ENCODE data around the gene MVB12B.

- TF ChIP-seq, protein P1, sequence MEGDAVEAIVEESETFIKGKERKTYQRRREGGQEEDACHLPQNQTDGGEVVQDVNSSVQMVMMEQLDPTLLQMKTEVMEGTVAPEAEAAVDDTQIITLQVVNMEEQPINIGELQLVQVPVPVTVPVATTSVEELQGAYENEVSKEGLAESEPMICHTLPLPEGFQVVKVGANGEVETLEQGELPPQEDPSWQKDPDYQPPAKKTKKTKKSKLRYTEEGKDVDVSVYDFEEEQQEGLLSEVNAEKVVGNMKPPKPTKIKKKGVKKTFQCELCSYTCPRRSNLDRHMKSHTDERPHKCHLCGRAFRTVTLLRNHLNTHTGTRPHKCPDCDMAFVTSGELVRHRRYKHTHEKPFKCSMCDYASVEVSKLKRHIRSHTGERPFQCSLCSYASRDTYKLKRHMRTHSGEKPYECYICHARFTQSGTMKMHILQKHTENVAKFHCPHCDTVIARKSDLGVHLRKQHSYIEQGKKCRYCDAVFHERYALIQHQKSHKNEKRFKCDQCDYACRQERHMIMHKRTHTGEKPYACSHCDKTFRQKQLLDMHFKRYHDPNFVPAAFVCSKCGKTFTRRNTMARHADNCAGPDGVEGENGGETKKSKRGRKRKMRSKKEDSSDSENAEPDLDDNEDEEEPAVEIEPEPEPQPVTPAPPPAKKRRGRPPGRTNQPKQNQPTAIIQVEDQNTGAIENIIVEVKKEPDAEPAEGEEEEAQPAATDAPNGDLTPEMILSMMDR (IDR thresholded peaks at IDR 0.05): no peak
- TF ChIP-seq SIN3A (IDR thresholded peaks at IDR 0.05; ENCODE audit: borderline replicate concordance, insufficient read depth, low read depth, low read length): no peak
- TF ChIP-seq POLR2AphosphoS5 (IDR thresholded peaks at IDR 0.05; ENCODE audit: low read depth, low read length): no peak
- TF ChIP-seq, protein P2, sequence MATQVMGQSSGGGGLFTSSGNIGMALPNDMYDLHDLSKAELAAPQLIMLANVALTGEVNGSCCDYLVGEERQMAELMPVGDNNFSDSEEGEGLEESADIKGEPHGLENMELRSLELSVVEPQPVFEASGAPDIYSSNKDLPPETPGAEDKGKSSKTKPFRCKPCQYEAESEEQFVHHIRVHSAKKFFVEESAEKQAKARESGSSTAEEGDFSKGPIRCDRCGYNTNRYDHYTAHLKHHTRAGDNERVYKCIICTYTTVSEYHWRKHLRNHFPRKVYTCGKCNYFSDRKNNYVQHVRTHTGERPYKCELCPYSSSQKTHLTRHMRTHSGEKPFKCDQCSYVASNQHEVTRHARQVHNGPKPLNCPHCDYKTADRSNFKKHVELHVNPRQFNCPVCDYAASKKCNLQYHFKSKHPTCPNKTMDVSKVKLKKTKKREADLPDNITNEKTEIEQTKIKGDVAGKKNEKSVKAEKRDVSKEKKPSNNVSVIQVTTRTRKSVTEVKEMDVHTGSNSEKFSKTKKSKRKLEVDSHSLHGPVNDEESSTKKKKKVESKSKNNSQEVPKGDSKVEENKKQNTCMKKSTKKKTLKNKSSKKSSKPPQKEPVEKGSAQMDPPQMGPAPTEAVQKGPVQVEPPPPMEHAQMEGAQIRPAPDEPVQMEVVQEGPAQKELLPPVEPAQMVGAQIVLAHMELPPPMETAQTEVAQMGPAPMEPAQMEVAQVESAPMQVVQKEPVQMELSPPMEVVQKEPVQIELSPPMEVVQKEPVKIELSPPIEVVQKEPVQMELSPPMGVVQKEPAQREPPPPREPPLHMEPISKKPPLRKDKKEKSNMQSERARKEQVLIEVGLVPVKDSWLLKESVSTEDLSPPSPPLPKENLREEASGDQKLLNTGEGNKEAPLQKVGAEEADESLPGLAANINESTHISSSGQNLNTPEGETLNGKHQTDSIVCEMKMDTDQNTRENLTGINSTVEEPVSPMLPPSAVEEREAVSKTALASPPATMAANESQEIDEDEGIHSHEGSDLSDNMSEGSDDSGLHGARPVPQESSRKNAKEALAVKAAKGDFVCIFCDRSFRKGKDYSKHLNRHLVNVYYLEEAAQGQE (IDR thresholded peaks at IDR 0.05; ENCODE audit: insufficient read depth in 1 of 2, low read depth in 2 of 2, low read length in 1 of 2): no peak
- no peak for TF ChIP-seq TCF7L2 (IDR thresholded peaks at IDR 0.05; ENCODE audit: low read depth, low read length)
Measured at GRCh38 chr9:126513159-126514036, 186.8 kb downstream of the MVB12B start.
